GM12875 (cell line): Measurements from ENCODE around the gene SOCS7.
A peak's percentile ranks its signal among the peaks of the same experiment; 100 is the strongest.

Experiments
- H3K4me3 ChIP-seq: one replicate; pipeline ENCODE4 v1.5.1; 2011; ENCODE audit warnings: low read depth, low read length, control low read depth
- TF ChIP-seq, protein P1 (sequence below): IDR thresholded peaks from 2 replicates; pipeline ENCODE4 v1.5.1; 2011; ENCODE audit warnings: low read depth, mild to moderate bottlenecking, control low read depth, inconsistent platforms, low read length, moderate library complexity, borderline replicate concordance; ENCODE audit not compliant: insufficient read depth

Gene SOCS7

DNA sequence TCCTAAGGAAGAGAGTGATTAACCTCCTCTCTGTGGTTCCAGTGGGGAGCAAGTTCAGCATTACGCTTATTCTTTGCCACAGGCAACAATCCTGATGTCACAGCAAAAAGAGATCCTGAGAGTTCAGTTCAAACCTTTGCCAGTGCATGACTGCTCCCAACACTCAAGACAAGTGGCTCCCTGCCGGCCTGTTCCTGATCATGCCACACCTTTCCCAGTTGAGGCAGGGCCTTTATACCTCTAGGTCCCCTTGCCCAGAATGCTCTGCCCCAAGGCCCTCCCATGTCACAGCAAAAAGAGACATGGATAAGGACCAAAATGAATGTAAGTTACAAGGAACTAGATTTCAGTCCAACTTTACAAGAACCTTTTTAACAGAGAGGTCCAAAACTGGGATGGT lies 45.6 kb downstream of the SOCS7 start:
- H3K4me3 ChIP-seq: no peak overlapping the region
- TF ChIP-seq, protein P1, sequence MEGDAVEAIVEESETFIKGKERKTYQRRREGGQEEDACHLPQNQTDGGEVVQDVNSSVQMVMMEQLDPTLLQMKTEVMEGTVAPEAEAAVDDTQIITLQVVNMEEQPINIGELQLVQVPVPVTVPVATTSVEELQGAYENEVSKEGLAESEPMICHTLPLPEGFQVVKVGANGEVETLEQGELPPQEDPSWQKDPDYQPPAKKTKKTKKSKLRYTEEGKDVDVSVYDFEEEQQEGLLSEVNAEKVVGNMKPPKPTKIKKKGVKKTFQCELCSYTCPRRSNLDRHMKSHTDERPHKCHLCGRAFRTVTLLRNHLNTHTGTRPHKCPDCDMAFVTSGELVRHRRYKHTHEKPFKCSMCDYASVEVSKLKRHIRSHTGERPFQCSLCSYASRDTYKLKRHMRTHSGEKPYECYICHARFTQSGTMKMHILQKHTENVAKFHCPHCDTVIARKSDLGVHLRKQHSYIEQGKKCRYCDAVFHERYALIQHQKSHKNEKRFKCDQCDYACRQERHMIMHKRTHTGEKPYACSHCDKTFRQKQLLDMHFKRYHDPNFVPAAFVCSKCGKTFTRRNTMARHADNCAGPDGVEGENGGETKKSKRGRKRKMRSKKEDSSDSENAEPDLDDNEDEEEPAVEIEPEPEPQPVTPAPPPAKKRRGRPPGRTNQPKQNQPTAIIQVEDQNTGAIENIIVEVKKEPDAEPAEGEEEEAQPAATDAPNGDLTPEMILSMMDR: no peak

DNA sequence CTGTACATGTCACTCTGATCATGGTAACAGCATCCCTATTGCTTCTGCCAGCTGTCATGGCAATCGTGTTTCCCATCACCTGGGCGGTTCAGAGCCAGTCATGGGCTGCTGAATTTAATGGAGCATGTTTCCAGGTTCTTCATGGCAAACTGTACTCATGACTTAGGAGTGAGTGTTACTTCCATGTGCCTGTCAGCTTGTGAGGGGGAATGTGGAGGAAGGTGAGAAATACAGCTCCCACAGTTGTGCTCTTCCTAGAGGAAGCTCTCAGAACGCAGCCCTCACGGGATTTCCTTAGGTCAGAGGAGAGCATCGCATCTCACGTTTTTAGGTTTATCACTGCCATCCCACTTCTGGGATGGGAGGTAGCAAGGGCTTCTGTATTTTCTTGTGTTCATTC lies 48.6 kb downstream of the SOCS7 start:
- TF ChIP-seq, protein P1: no peak
- H3K4me3 ChIP-seq: no peak overlapping the region

DNA sequence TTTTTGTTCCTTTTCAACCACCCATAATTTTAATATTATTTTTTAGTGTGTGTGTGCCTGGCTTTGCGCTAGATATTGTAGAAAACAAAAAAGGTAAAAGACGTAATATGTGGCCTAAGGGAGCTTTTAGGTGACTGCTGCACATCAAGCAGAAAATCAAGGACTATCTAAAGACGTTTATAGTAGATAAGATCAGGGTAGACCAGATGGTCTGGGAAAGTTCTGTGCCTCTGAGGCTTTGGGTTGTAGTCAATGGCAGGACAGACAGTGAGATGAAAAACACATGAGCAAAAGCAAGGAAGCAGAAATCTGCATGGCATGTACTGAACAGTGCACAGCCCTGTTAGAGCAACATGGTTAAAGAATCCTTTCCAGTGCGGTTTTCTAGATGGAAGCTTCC lies 49.8 kb downstream of the SOCS7 start:
- TF ChIP-seq, protein P1: no peak
- no peak overlapping the region for H3K4me3 ChIP-seq

DNA sequence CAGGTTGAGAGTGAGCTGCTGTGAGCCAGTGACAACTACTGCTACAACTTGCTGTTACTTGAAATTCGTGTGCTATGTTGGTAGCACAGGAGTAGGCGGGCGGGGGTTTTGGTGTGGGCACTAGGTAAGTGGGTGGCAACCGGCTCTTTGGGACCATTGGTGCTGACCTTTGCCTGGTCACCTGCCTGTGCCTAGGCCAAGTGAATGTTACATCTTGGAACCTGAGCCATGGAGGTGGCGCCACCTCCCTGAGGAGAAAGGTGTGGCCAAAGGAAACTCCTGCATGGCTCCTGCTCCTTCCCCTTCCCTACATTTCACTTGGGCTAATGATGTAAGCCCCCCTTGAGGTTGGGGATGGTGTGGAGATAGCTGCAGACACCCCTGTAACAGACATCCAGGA lies 51.3 kb downstream of the SOCS7 start:
- H3K4me3 ChIP-seq: no peak overlapping the region
- TF ChIP-seq, protein P1: 0 out of 2 replicates have a peak, but pooled peaks have one; percentile 3

DNA sequence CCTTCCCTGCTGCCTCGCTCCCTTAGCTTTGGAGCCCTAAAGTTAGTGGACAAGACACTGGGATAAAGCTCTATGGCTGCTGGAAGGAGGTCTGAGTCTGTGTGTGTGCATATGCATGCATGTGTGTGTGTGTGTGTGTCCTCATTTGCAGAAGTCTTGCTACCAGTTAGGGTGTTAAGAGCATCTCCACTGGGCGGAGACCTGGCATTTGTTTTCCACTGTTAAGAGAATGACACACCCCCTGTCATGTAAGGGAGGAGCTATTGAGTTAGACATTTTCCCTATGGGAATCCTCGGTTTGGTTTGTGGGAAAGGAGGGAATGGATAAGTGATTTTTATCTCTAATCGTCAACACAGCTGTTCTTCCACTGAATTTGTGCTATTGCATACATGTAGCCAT lies 51.8 kb downstream of the SOCS7 start:
- TF ChIP-seq, protein P1: no peak
- no peak overlapping the region for H3K4me3 ChIP-seq

DNA sequence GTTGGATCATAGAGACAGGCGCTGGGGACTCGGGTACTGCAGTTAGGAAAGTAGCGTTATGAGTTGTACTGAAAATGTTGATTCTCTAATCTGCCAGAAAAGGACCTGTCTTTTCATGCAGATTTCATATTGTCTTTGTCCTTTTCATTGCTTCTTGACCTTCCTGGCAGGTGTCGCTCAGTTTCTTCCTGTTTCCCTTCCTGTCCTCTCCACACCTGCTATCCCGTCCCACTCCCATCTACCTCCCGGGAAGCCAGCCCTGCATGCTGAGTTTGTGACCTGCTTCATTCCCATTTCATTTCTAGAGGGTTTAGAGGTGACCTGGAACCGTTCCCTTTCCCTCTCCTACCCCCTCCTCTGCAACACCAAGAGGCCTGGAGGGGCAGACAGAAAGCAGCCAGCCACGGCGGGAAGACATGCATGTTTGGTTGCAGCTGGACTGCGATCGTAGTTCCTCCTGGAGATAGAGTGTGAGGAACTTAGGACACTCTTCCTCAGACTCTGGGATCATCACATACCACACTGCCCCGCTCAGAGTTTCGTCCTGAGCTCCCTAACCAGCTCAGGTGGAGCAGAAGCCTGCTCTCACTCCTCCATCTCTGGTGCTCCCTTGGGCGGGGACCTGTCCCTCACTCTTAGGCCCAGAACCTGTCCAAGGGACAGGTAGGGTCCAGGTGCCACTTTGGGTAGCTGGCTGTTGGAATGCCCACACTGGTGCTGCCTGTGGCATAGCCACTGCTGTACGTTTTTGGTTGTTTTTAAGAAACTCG lies 52.7 kb downstream of the SOCS7 start:
- no peak overlapping the region for H3K4me3 ChIP-seq
- TF ChIP-seq, protein P1: no peak

DNA sequence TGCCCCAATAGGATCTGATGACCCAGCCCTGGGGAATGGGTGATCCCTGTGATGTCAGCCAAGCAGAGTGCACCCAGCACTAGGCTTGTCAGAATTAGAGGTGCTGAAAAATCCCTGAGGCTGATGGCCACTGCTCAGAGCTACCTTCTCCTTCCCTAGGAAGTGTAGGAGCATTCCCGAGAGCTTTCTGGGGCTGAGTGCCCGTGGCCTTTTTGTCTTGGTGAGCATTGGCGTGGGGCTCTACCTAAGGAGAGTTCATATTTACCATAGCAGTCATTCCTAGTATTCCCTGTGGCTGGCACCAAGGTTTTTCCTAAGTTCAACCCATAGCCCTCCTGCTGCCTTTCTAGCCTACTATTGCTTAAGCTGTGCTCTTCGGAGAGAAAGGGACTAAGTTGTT lies 54.0 kb downstream of the SOCS7 start:
- TF ChIP-seq, protein P1: no peak
- no peak overlapping the region for H3K4me3 ChIP-seq
